ENCODE results near the gene RAB40B.

Gene RAB40B

GRCh38 chr17:82615084-82616020 lies 83.1 kb downstream of the RAB40B start:
- no peak for DNase-seq (ENCODE audit: low read depth)

GRCh38 chr17:82614095-82614631 lies 84.3 kb downstream of the RAB40B start:
- DNase-seq (ENCODE audit: low read depth): no peak

GRCh38 chr17:82613283-82614094 lies 85.0 kb downstream of the RAB40B start:
- no peak for DNase-seq (ENCODE audit: low read depth)

GRCh38 chr17:82611140-82612058 lies 87.1 kb downstream of the RAB40B start:
- no peak for DNase-seq (ENCODE audit: low read depth)

- no peak for DNase-seq (ENCODE audit: low read depth)
Measured at GRCh38 chr17:82609655-82610054, 88.8 kb downstream of the RAB40B start.

GRCh38 chr17:82608816-82609215 lies 89.7 kb downstream of the RAB40B start:
- no peak for DNase-seq (ENCODE audit: low read depth)

- no peak for DNase-seq (ENCODE audit: low read depth)
Measured at GRCh38 chr17:82605939-82606600, 92.4 kb downstream of the RAB40B start.

Measured in T follicular helper cell (primary cell).